ENCODE measurements around the gene LRRC47.

DNA sequence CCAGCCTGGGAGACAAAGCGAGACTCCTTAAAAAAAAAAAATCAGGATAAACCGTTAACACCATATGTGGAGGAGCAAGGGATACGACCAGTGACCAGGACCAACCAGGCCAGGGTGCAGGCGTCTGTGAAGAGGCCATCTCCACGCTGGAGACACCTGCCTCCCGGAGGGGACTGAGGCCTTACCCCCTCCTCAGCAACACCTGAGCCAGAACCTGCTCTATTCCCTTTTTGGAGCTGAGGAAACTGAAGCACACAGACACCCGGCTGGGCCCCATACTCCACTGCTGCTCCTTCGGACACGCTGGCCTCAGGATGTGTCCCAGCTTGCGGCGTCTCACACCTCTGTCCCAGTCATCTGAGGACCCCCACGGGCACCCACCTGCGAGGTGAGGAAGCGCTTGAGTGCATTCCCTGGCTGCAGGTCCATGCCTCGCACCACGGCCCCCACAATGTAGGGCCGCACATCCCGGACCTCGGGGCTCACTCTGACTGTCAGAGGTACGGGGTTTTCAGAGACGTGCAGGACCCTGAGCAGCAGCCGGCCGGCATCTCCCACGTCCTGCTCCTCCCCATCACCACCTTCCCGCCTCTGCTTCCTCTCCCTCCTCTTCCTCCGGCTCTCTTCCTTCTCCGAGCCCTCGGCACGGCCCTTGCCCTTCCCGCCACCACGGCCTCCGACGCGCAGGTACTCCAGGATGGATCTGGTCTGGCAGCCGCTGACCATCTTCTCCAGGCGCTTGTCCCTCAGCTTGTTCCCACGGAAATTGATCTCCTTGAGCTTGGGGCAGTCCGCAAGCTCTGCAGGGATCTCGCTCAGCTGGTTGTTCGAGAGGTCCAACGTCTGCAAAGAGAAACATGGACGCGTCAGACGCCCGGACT is 9.6 kb downstream of the LRRC47 start:
- TF ChIP-seq SMC3 (IDR thresholded peaks at IDR 0.05; ENCODE audit: low read length) (no peak), JUND (CRISPR knock-in tag; IDR thresholded peaks at IDR 0.05) (no peak), ZNF720 (CRISPR knock-in tag; IDR thresholded peaks at IDR 0.05) (no peak), ARHGAP35 (CRISPR knock-in tag; IDR thresholded peaks at IDR 0.05; ENCODE audit: borderline replicate concordance) (no peak), GTF2F1 (IDR thresholded peaks at IDR 0.05; ENCODE audit: low read length) (no peak), RXRA (CRISPR knock-in tag; IDR thresholded peaks at IDR 0.05) (no peak), YY1 (IDR thresholded peaks at IDR 0.05; ENCODE audit: insufficient read depth, insufficient replicate concordance, low read depth, low read length) (no peak), CBX1 (IDR thresholded peaks at IDR 0.05; ENCODE audit: low read depth) (no peak)
- TF ChIP-seq, protein P1, sequence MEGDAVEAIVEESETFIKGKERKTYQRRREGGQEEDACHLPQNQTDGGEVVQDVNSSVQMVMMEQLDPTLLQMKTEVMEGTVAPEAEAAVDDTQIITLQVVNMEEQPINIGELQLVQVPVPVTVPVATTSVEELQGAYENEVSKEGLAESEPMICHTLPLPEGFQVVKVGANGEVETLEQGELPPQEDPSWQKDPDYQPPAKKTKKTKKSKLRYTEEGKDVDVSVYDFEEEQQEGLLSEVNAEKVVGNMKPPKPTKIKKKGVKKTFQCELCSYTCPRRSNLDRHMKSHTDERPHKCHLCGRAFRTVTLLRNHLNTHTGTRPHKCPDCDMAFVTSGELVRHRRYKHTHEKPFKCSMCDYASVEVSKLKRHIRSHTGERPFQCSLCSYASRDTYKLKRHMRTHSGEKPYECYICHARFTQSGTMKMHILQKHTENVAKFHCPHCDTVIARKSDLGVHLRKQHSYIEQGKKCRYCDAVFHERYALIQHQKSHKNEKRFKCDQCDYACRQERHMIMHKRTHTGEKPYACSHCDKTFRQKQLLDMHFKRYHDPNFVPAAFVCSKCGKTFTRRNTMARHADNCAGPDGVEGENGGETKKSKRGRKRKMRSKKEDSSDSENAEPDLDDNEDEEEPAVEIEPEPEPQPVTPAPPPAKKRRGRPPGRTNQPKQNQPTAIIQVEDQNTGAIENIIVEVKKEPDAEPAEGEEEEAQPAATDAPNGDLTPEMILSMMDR (CRISPR knock-in tag; IDR thresholded peaks at IDR 0.05) = no peak
